Lower leg skin (tissue), 3 donors: Measurements from ENCODE around the gene AGAP3.

Experiments used
- POLR2A ChIP-seq, 2 donors: fragments of 450-650 bp; IDR thresholded peaks; one replicate each; pipeline ENCODE4 v1.6.1; 2016 to 2017; ENCODE audit warnings: antibody characterized with exemption in 2 of 2, mild to moderate bottlenecking in 1 of 2, moderate library complexity in 1 of 2
- TF ChIP-seq, protein P1 (sequence below), 3 donors: fragments of 450-650 bp; IDR thresholded peaks; one replicate each; pipeline ENCODE4 v1.5.1; 2016; ENCODE audit warnings: antibody characterized with exemption in 3 of 3, mild to moderate bottlenecking in 3 of 3, moderate library complexity in 2 of 3

DNA sequence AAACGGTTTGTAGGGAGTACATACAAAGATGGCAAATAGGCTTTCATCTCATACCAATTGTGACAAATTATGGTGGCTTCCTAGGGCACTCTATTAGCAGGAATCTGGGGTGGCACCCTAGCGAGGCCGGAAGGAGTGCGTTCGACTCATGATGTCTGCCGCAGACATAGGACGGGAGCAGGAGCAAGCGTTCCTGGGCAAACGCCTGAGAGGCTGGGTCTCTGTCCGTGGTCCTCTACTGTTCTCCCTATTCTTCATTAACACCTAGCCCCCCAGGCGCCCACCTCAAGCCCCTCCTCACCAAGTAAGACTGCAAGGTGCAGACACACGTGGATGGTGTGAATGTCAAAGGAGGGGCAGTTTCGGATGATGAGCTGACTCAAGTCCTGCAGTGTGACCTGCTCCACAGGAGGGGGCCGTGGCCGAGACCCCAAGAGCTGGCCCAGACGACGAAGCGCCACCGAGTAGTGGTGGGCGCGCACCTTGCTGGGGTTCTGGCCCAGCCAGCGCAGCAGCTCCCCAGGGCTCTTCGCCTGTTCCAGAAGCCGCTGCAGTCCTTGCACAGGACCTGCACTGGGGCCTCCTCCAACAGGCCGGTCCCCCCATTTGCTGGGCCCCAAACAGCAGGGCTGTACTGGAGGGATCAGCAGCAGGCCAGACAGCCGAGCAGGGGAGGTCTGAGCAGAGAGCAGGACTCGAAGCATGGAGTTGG lies 6.9 kb upstream of the AGAP3 start:
- TF ChIP-seq, protein P1, sequence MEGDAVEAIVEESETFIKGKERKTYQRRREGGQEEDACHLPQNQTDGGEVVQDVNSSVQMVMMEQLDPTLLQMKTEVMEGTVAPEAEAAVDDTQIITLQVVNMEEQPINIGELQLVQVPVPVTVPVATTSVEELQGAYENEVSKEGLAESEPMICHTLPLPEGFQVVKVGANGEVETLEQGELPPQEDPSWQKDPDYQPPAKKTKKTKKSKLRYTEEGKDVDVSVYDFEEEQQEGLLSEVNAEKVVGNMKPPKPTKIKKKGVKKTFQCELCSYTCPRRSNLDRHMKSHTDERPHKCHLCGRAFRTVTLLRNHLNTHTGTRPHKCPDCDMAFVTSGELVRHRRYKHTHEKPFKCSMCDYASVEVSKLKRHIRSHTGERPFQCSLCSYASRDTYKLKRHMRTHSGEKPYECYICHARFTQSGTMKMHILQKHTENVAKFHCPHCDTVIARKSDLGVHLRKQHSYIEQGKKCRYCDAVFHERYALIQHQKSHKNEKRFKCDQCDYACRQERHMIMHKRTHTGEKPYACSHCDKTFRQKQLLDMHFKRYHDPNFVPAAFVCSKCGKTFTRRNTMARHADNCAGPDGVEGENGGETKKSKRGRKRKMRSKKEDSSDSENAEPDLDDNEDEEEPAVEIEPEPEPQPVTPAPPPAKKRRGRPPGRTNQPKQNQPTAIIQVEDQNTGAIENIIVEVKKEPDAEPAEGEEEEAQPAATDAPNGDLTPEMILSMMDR (IDR thresholded peaks at IDR 0.05), result no peak
- no peak for TF ChIP-seq POLR2A (IDR thresholded peaks at IDR 0.05)
